ENCODE measurements around the gene PTP4A2. TPM values are rescaled to one million over a fixed set of nuclear protein-coding genes. Genes with fewer than 3 reads are reported as not detected.

The PTP4A2 gene
- total and polyA plus RNA-seq, 2 of the 13 experiments (the other 11 are each of a cell fraction or from before 2014, with no cell fraction given), result 173 to 225 TPM

DNA sequence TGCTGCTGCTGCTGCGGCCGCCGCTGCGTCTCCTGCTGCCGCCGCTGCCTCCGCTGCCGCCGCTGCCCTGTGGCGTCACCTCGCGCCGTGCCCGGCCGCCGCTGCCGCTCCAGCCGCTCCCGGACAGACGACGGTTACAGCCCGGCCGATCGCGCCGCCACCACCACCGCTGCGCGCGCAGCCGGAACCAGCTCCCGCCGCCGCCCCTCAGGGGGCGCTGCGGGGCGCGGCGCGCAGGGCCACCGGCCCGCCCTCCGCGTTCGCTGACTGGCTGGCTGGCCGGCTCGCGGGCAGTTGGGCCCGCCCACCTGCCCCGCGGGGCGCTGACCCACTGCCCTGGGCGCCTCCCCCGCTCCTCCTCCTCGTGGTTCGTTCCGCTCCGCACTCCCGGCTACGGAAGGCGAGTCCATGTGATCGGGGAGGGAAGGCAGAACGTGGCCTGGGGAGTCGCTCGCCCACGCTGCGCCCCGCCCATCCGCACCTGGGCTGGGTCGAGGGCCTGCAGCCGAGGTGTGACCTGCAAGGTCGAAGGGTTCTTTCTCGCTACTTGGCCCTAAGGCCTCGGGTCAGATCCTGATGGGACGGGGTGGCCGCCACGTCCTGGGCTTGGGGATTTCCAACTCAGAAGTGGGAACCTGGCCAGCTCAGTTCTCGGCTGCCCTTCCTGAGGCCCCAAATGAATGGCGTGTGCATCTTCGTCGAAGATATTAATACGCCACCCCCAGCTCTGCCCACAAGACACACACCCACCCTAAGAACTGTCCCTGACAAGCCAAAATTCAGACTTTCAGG, at the start of gene PTP4A2 (continued):
- TF ChIP-seq, protein P1, sequence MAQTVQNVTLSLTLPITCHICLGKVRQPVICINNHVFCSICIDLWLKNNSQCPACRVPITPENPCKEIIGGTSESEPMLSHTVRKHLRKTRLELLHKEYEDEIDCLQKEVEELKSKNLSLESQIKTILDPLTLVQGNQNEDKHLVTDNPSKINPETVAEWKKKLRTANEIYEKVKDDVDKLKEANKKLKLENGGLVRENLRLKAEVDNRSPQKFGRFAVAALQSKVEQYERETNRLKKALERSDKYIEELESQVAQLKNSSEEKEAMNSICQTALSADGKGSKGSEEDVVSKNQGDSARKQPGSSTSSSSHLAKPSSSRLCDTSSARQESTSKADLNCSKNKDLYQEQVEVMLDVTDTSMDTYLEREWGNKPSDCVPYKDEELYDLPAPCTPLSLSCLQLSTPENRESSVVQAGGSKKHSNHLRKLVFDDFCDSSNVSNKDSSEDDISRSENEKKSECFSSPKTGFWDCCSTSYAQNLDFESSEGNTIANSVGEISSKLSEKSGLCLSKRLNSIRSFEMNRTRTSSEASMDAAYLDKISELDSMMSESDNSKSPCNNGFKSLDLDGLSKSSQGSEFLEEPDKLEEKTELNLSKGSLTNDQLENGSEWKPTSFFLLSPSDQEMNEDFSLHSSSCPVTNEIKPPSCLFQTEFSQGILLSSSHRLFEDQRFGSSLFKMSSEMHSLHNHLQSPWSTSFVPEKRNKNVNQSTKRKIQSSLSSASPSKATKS (CRISPR knock-in tag; IDR thresholded peaks at IDR 0.05), result no peak
- TF ChIP-seq, protein P2, sequence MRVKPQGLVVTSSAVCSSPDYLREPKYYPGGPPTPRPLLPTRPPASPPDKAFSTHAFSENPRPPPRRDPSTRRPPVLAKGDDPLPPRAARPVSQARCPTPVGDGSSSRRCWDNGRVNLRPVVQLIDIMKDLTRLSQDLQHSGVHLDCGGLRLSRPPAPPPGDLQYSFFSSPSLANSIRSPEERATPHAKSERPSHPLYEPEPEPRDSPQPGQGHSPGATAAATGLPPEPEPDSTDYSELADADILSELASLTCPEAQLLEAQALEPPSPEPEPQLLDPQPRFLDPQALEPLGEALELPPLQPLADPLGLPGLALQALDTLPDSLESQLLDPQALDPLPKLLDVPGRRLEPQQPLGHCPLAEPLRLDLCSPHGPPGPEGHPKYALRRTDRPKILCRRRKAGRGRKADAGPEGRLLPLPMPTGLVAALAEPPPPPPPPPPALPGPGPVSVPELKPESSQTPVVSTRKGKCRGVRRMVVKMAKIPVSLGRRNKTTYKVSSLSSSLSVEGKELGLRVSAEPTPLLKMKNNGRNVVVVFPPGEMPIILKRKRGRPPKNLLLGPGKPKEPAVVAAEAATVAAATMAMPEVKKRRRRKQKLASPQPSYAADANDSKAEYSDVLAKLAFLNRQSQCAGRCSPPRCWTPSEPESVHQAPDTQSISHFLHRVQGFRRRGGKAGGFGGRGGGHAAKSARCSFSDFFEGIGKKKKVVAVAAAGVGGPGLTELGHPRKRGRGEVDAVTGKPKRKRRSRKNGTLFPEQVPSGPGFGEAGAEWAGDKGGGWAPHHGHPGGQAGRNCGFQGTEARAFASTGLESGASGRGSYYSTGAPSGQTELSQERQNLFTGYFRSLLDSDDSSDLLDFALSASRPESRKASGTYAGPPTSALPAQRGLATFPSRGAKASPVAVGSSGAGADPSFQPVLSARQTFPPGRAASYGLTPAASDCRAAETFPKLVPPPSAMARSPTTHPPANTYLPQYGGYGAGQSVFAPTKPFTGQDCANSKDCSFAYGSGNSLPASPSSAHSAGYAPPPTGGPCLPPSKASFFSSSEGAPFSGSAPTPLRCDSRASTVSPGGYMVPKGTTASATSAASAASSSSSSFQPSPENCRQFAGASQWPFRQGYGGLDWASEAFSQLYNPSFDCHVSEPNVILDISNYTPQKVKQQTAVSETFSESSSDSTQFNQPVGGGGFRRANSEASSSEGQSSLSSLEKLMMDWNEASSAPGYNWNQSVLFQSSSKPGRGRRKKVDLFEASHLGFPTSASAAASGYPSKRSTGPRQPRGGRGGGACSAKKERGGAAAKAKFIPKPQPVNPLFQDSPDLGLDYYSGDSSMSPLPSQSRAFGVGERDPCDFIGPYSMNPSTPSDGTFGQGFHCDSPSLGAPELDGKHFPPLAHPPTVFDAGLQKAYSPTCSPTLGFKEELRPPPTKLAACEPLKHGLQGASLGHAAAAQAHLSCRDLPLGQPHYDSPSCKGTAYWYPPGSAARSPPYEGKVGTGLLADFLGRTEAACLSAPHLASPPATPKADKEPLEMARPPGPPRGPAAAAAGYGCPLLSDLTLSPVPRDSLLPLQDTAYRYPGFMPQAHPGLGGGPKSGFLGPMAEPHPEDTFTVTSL (CRISPR knock-in tag; IDR thresholded peaks at IDR 0.05; ENCODE audit: borderline replicate concordance), result no peak; the same call in 1 of the 2 replicates
- TF ChIP-seq KDM5A (IDR thresholded peaks at IDR 0.05; ENCODE audit: borderline replicate concordance, low read length) (no peak; the same call in 1 of the 2 replicates), ZNF879 (CRISPR knock-in tag; IDR thresholded peaks at IDR 0.05) (peak; percentile 99), ZBTB25 (CRISPR knock-in tag; IDR thresholded peaks at IDR 0.05) (peak; percentile 91), TBX2 (CRISPR knock-in tag; IDR thresholded peaks at IDR 0.05; ENCODE audit: borderline replicate concordance) (peak; percentile 96), KLF9 (CRISPR knock-in tag; IDR thresholded peaks at IDR 0.05; ENCODE audit: low read depth) (peak; percentile 93), CSRNP2 (CRISPR knock-in tag; conservative IDR thresholded peaks at IDR 0.05; ENCODE audit: low read depth) (no peak), LBX2 (CRISPR knock-in tag; IDR thresholded peaks at IDR 0.05; ENCODE audit: borderline replicate concordance) (peak; percentile 99; the same call in 1 of the 2 replicates)
- TF ChIP-seq, protein P3, sequence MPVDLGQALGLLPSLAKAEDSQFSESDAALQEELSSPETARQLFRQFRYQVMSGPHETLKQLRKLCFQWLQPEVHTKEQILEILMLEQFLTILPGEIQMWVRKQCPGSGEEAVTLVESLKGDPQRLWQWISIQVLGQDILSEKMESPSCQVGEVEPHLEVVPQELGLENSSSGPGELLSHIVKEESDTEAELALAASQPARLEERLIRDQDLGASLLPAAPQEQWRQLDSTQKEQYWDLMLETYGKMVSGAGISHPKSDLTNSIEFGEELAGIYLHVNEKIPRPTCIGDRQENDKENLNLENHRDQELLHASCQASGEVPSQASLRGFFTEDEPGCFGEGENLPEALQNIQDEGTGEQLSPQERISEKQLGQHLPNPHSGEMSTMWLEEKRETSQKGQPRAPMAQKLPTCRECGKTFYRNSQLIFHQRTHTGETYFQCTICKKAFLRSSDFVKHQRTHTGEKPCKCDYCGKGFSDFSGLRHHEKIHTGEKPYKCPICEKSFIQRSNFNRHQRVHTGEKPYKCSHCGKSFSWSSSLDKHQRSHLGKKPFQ (CRISPR knock-in tag; IDR thresholded peaks at IDR 0.05; ENCODE audit: insufficient replicate concordance), result peak; percentile 76
- TF ChIP-seq, protein P4, sequence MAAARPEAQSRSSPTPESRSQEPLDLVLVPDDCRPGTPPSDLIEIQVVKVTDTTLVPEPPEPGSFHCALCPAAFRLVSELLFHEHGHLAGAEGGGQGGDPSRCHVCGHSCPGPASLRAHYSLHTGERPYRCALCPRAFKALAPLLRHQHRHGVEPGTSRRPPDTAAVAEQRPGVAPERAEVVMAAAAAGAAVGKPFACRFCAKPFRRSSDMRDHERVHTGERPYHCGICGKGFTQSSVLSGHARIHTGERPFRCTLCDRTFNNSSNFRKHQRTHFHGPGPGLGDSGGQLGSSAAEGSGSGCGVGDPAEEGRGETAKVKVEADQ (CRISPR knock-in tag; IDR thresholded peaks at IDR 0.05; ENCODE audit: borderline replicate concordance), result peak; percentile 86; the same call in 1 of the 2 replicates

Data from HepG2 (cell line).